GM20431 (cell line): Measurements from ENCODE around the gene ADAMTS3.

ENCODE experiments used
- in situ Hi-C: fragments of 300-500 bp; cut with MseI, MboI; formaldehyde crosslinking; loops from one replicate; pipeline ENCODE4 v1.15.0; 2020; ENCODE audit warnings: low sequenced_read_pairs; ENCODE audit not compliant: unreplicated experiment

The ADAMTS3 gene

DNA sequence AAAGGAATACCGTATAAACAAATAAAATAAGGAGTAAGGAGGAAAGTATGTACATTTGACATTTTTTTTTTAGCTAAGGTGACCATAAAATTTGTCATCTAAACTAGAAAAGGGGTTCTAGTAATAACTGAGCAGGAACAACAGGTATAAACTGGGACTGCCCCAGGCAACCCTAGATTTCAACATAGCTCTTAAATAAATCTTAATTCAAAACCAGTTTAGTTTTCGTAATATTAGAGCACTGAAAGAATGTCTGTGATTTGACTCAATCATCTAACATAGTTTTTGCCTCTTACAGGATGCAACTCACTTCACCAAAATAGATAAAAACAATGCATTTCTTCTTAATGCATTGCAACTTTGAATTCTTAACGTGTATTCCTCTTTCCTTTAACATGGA, 257.7 kb downstream of the ADAMTS3 start:
- in situ Hi-C loops = no loop called here

DNA sequence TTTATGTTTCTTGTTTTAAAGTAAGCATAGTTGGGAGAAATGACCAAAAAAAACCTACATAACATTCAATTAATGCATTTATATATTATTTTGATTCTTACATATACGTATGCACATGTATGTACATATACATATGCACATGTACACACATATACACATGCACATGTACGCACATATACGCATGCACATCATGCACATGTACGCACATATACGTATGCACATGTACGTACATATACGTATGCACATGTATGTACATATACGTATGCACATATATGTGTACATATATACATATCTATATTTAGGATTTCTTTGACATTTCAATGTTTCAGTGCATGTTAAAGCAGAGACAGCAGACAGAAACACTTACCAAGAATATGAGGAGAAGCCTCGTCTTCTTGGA, 263.4 kb downstream of the ADAMTS3 start:
- in situ Hi-C loops = no loop called here

DNA sequence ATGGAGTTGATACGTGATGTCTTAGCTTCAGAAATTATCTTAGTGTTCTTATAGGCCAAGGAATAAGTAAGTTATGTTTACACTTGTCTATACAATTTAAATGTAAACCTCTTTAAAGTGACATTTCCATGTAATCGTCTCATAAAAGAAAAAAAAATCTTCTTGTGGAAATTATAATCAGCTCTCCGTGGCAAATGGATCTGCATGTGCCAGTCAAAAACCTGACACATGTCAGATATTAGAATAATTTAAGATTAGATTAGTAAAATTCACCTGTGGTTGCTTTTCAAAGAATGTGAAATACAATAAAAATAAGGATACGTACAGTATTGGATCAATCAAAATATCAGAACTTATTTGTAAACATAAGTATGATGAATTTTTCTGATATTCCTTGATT, 263.9 kb downstream of the ADAMTS3 start:
- in situ Hi-C loops = no loop called here

DNA sequence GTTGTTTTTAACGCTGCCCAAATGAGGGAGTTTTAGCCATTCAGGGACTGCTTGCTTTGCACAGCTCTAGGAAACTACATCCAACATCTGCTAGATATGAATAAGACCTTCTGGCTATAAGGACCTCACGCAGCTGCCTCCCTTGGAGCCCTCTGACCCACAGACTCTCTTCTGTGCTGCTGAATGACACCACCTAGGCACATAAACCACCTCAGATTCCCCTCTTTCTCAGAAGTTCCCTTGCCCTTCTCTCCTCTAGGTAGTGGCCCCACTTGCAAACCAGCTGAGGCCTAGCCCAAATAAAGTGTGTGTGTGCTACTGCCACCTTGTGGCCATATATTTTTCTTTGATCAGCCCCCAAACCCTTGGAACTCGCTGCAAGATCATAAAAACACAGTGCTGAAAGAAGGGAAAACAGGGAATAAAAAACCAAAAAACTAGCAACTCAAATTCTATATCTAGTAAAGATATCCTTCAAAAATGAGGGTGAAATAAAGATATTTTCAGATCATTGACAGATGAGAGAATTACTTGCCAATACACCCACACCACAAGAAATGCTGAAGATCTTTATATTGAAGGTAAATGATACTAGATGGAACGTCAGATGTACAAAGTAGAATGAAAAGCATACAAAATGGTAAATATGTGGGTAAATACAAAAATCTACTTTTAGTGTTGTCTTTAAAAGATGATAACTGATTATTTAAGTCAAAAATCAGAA, 265.9 kb downstream of the ADAMTS3 start:
- in situ Hi-C loops = no loop called here

DNA sequence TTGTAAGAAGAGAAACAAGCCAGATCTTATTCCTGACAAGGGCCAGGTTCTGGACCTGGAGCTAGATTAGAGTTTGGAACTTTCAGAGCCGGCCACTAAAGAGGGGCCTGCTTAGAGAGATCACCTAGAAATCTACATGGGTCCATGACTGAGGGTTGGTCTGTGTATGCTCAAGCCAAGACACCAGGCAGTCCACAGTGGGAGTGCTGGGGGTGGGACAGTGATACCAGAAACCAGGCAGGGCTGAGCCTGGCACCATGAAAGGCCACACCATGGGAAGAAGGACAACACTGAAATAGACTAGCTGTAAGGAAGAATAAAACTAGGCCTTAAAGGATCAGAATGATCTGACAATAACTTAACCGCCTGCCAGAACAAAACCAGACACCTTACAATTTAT, 267.3 kb downstream of the ADAMTS3 start:
- in situ Hi-C loops = no loop called here

DNA sequence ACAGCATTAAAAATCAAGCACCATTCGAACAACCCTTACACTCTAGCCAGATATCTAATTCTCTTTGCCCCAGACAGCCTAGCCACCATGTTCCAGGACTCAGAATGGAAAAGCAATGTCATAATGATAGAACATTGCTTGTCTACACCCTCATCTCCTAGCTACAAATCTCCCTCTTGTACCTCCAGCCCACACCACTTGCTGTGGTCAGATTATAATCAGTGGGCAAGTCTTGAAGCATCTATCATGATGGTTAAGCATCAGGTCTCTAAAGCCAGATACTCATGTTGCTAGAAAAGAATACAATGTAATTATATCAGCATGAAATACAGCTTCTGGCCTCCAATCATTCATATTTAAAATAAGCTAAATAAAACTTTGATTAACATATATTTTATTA, 268.9 kb downstream of the ADAMTS3 start:
- in situ Hi-C loops = no loop called here

DNA sequence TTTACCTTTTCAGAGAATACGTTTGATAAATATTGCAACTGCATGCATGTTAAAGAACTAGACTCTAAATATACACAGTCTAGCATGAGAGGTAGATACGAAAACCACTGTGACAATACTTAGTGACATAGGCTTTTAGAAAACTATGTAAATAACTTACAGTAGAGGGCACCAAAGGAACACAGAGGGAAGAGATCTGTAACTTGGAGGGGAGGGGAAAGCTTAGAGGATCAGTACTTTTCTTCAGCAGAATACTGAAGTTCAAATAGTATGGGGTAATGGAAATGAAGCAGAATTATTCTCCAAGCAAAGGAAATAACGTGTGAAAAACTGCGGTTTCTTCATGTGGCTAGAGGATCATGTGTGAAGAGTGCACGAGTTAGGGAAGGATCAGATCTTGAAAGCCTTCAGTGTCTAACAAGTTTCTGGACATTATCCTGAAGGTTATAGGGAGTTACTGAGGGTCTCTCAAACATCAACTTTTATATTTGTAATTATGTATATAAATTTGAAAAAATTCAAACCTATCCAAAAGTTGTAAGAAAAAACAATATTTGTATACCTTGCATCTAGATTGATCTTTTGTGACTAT, 273.0 kb downstream of the ADAMTS3 start:
- in situ Hi-C loops = loop anchor here (25.0 kb wide), 1 partner anchor 559 kb away; no protein-coding TSS in a partner anchor

DNA sequence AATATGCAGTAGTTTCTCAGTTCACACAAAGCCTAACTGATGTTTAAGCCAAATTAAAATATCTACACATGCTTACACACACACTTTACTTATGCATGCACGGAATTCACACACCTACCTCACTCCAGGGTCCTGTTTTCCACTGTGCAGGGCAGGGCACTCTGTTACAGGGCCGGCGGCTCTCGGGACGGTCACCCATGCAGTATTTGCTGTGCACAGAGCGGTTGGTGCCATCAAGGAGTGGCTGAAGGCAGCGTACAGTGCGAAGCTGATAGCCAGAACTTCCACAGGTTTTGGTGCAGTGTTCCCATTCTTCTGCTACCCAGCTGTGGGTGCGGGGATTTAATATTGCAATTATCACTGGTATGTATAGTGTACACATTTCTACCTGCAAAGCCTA, 278.3 kb downstream of the ADAMTS3 start:
- in situ Hi-C loops = loop anchor here (25.0 kb wide), 1 partner anchor 553 kb away; no protein-coding TSS in a partner anchor

DNA sequence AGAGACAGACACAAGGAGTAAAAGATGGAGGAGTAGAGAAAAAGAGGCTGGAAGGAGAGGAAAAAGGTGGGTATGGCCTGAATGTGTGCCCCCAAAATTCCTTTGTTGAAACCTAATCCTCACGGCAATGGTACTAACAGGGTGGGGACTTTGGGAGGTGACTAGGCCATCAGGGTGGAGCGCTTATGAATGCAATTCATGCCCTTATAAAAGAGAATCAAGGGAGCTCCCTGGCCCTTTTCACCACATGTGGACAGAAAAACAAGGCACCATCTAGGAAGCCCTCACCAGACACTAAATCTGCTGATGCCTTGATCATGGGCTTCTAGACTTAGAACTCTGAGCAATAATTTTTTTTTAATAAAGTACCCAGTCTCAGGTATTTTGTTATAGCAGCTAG, 282.1 kb downstream of the ADAMTS3 start:
- in situ Hi-C loops = loop anchor here (25.0 kb wide), 1 partner anchor 550 kb away; no protein-coding TSS in a partner anchor

DNA sequence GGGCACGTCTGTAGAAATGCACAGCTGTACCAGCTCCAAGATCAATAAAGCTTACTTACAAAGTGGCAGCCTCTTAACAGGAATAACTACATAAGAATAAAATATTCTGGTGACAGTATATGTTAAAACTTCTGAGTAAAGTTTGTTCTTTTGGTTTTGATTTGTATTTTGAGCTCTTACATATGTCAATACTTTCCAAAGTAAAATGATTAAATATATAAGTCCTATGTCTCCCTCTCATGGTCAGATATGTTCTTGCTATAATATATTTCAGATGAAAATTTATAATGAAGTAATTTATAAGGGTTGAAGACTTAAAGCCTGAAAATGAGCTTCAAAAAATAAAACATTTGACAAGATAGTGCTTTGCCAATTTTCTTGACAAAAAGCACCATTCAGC, 282.8 kb downstream of the ADAMTS3 start:
- in situ Hi-C loops = loop anchor here (25.0 kb wide), 1 partner anchor 549 kb away; no protein-coding TSS in a partner anchor

DNA sequence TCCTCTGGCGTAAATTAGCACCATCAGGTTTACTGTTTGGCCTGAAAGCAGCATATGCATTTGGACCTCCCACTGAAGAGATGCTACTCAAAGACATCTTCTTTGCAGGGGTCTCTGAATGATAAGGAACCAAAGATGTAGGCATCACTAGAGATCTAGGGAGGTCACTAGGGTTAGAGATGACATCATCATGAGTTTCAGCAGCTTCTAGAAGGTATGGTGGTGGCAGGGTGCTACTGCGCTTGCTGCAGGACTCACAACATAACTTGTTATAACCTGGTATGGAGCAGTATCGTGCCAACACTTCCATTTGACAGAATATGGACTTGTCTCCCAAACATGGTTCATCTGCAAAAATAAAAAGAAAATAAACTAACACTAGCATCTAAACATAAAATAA, 285.7 kb downstream of the ADAMTS3 start:
- in situ Hi-C loops = loop anchor here (25.0 kb wide), 1 partner anchor 546 kb away; no protein-coding TSS in a partner anchor

DNA sequence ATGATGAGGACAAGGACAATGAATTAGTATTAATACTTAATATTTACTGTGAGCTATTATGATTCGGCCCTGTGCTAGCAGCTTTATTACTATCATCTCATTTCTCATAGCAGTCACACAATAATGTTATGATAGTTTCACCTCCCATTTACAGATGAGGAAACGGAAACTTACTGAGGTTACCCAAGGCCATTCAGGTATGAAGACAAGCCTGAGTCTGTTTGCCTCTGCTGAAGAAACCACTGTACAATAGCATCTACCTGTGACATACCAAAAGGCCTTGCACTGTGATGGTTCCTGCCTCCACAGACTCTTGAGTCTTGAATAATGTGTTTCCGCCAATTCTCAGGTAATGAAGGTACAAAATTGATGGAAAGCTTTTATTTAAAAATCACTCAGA, 288.8 kb downstream of the ADAMTS3 start:
- in situ Hi-C loops = loop anchor here (25.0 kb wide), 1 partner anchor 543 kb away; no protein-coding TSS in a partner anchor

DNA sequence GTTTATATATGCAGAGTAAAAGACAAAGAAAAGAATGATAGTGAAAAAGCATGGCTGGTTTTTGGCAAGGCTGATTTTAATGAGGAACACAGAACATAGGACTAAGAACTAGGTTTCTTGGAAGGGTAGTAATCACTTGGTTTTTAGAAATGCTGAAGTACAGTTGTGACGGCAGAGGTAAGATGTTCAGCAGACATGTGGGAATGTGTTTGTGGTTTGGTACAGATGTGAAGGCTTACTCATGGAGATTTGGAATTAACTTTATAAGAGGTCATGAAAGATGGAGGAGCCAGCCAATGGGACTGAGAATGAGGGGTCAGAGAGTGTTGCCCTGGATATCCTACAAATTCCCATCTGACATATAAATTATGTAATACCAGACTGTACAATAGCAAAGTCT, 293.6 kb downstream of the ADAMTS3 start:
- in situ Hi-C loops = loop anchor here (25.0 kb wide), 1 partner anchor 538 kb away; no protein-coding TSS in a partner anchor

DNA sequence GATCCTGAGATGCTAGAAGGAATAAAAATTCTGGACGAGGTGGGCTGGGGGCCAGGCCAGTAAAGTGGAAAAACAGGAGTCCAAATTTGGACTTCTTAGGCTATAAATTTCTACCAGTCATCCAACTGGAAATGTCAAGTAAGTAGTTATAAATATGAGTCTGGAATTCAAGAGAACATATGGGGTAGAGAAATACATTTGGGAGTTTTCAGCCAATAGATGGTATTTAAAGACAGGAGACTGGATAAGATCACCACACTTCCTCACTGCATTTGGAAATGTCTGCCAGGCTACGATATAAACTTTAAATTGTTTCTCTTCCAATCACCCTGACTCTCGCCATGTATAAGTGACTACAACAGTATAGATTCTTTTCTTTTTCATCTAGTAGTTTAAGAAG, 294.8 kb downstream of the ADAMTS3 start:
- in situ Hi-C loops = no loop called here

DNA sequence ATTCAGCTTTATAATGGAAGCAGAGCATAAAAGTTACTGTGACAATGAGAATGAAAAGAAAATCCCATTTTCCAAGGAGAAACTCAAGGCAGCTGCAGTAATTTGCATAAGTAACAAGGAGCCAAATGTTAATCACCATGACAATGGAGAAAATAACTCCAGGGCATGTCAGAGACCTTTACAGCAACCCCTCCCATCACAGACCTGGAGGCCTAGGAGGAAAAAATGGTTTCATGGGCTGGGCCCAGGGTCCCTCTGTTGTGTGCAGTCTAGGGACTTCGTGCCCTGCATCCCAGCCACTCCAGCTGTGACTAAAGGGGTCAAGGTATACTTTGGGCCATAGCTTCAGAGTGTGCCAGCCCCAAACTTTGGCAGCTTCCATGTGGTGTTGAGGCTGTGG, 313.8 kb downstream of the ADAMTS3 start:
- in situ Hi-C loops = no loop called here

DNA sequence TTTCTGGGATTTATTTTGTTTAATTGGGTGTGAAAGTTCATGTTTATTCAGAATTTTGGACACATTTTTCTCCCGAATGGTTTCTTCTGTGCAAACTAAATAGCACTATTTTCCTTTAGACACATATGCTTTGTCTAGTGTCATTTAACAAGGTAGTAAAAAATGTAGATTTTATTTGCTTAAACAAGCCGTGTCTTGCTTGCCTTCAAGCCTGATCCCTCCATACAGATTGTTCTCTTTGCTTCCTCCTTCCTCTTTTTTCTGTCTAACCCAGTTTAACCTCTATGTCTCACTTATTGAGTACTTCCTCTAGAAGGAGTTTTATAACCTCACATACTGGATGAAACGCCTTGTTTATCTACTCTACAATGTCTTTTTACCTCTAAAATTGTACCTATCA, 325.4 kb downstream of the ADAMTS3 start:
- in situ Hi-C loops = no loop called here

DNA sequence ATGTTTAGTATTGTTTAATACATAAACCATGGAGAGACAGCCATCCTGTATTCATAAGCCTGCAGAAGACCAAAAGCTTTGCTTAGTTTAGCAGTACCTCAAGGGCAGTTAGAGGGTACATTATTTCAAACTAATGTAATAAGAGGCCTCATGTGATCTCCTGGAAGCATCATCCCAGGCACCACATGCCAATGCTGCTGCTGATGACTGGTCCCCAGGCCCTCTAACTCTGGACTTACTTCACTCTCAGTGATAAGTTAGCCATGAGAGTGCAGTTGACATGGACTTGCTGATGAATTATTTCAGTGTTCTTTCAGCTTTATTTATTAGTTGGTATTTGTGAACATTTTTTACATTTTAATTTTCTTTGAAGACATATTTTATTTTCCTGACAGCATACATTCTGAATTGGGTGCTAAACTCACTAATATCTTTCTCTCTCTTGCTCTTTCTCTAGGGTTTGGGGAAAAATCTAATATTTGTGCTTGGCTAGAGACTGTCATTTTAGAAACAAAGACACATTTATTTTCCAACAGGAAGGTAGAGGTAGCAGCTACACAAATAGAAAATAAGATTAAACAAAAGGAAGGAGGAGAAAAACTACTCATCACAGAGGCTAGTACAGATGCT, 329.4 kb downstream of the ADAMTS3 start:
- in situ Hi-C loops = no loop called here
